EL (cell line): Measurements from ENCODE around the gene TNS2.
"Not testable (repeated sequence)": the region's sequence is repeated elsewhere in the genome, so short reads cannot be mapped to it uniquely, and the experiment has no call there.

Source experiments
- DNase-seq: peaks from one replicate; pipeline ENCODE4 v3.0.0-alpha.2; 2016

The TNS2 gene, protein sequence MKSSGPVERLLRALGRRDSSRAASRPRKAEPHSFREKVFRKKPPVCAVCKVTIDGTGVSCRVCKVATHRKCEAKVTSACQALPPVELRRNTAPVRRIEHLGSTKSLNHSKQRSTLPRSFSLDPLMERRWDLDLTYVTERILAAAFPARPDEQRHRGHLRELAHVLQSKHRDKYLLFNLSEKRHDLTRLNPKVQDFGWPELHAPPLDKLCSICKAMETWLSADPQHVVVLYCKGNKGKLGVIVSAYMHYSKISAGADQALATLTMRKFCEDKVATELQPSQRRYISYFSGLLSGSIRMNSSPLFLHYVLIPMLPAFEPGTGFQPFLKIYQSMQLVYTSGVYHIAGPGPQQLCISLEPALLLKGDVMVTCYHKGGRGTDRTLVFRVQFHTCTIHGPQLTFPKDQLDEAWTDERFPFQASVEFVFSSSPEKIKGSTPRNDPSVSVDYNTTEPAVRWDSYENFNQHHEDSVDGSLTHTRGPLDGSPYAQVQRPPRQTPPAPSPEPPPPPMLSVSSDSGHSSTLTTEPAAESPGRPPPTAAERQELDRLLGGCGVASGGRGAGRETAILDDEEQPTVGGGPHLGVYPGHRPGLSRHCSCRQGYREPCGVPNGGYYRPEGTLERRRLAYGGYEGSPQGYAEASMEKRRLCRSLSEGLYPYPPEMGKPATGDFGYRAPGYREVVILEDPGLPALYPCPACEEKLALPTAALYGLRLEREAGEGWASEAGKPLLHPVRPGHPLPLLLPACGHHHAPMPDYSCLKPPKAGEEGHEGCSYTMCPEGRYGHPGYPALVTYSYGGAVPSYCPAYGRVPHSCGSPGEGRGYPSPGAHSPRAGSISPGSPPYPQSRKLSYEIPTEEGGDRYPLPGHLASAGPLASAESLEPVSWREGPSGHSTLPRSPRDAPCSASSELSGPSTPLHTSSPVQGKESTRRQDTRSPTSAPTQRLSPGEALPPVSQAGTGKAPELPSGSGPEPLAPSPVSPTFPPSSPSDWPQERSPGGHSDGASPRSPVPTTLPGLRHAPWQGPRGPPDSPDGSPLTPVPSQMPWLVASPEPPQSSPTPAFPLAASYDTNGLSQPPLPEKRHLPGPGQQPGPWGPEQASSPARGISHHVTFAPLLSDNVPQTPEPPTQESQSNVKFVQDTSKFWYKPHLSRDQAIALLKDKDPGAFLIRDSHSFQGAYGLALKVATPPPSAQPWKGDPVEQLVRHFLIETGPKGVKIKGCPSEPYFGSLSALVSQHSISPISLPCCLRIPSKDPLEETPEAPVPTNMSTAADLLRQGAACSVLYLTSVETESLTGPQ (N-terminal part only)

DNA sequence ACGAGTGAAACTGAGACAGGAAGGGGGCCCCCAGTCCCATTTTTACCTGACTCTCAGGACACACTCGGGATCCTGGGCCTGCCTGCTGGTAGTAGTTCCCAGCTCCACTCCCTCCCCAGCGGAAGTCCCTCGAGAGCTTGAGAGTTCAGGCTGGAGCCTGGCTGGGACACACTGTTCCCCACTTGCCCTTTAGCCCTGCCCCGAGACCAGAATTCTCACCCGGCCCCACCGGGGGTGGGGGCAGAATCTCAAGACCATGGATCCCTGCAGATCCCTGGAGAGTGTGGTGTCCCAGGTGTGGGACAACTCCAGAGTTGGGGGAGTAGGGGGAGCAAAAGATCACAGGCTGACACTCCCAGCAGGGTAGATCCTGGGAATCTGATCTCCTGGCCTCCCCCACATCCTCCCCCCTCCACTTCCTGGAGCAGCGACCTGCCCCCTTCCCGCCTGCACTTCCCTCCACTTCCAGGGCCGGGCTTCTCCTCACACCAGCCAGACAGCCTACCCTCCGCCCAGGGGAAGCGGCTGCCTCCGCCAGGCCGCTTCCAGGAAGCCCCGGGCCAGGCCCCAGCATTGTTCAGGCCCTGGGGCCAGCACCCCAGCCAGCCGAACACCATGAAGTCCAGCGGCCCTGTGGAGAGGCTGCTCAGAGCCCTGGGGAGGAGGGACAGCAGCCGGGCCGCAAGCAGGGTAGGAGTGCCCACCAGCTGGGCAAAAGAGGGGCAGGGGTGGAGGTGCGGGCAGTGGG is at the start of gene TNS2:
Gene TNS2, plus strand, starts transcription at position 495 of the 748 bp plus-strand sequence. Its CDS starts 121 bp downstream, at position 616.
- peak; percentile 76 for DNase-seq

DNA sequence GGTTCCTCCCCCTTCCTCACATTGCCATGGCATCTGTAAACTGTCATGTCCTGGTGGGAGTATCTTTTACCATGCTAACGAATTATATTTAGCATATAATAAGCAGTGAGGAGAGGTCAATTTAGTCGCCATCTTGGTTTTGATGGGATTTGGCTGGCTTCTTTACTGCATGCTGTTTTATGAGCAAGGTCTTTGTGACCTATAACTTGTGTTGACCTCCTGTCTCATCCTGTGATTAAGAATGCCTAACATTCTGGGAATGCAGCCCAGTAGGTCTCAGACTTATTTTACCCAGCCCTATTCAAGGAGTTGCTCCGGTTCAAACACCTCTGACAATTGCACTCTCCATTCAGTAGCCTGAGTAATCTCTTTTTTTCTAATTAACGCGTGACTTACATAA is 45.7 kb upstream of the TNS2 start:
- peak; percentile 51 for DNase-seq

DNA sequence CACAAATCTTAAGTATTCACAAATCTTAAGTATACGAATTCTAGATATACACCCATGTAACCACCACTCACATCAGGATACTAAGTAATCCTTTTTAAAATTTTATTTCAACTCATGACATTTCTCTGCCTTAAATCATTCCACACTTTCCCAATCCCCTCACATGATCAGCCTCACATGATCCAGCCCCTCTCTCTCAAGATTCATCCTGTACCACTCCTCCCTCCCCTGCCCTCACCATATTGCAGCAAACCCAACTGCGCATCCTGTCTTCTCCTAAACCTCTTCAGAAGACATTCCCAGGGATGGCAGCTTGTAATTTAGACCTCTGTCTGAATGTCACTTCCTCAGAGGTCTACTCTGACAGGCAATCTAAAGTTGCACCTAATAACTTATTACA is 45.3 kb upstream of the TNS2 start:
- peak; percentile 30 for DNase-seq

DNA sequence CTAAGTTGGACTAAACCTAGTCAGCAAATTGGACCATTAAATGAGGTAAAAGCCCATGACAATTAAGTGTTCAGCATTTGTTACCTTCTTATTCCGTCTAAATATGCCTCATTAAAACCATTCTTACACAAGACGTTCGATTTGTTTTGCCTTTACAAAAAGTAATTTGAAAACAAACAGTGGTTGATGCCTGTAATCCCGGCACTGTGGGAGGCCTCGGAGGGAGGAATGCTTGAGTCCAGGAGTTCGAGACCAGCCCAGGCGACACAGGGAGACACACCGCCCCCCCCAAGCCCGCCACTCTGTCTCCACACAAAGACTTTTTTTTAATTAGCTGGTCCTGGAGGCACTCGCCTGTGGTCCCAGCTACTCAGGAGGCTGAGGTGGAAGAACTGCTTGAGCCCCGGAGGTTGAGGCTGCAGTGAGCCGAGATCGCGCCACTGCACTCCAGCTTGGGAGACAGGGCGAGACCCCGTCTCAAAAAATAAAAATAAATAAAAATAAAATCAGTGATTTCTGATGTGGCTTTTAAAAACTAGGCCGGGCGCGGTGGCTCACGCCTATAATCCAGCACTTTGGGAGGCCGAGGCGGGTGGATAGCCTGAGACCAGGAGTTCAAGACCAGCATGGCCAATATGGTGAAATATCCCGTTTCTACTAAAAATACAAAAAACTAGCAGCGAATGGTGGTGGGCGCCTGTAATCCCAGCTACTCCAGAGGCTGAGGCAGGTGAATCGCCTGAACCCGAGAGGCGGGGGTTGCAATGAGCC is 44.5 kb upstream of the TNS2 start:
- no peak for DNase-seq

DNA sequence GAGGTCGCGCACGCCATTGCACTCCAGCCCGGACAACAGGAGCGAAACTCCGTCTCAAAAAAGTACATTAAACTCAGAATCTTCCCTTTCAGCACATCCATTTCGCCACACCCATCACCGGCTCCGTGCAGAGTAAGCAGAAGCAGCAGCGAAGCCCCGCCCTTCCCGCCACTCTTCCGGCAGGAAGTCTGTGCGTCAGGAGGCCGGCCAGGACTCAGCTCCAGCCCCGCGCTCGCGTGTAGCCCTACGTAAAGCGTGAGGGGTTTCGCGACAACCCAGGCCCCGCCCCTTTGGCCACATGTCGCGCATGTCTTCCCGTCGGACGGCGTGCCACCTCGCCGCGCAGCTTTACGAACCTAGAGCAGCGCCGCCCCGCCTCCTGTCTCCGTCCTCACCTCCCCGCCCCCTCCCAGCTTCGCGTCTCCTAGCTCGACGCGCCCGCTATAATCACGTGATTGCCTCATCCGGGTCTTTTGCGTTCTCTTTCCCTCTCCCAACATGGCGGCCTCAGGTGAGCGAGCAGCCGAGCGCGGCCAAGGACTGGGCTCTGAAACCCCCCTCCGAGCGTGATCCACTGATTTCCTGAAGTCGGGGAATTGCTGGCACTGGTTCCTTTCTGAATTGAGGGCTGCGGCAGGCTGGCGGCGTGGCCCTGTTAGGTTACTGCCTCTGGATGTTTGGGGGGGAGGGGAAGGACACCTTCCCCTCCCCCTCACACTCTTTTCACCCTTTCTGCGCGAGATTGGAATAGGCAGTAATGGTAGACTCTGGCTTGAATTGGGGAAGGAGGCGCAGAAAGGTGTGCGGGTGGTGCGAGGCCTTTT is 43.7 kb upstream of the TNS2 start, which contains the start of gene EIF4B:
Gene EIF4B, plus strand, starts transcription at position 471 of the 824 bp plus-strand sequence. Its CDS starts 28 bp downstream, at position 499.
- DNase-seq, result peak; percentile 100

DNA sequence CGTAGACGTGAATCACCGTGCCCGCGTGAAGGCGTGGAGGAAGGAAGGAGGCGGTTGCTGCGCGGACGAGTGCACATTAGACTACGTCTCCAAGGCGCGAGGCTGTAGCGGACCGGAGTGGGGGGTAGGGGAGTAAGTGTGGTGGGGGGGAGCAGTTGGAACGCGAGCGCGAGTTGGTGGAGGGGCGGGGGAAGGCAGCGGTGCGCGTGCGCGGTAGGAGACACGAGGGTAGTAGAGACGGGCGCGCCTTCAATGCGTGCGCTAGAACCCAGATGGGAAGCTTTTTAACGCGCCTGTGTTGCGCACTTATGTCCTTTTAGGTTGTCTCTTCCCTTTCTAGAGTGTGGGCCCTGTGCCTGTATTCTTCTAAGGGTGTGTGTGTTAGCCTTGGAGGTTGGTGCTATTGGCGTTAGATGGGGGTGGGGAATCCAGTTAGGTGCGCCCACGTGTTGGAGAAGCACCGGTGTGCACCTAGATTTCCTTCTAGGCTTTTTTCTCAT is 43.0 kb upstream of the TNS2 start:
- peak; percentile 77 for DNase-seq

DNA sequence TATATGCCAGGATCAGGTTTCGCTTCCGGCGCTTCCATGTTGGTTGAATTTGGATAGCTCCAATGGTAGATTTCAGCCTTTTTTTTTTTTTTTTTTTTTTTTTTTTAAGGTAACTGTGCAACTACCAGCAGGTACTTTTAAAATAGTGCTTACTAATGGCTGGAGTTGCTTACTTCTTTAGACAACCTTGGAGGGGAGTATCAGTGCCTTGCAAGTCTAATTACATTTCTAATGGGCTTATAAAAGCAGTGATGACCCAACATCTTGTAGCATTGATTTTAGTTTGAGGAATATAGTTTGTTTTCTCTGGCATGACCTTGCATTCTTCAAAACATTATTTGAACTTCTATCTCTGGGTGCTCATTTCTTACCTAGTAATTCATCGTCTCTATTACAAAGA is 42.5 kb upstream of the TNS2 start:
- no peak for DNase-seq

DNA sequence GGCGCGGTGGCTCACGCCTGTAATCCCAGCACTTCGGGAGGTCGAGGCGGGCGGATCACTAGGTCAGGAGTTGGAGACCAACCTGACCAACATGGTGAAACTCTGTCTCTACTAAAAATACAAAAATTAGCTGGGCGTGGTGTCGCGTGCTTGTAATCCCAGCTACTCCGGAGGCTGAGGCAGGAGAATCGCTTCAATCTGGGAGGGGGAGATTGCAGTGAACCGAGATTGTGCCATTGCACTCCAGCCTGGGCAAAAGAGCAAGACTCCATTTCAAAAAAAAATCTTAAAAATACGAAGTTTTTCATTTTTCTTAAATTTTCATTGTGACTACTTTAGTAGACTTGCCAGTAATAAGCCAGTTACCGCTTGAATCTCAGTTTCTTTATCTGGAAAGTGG is 41.1 kb upstream of the TNS2 start:
- not testable (repeated sequence) for DNase-seq

DNA sequence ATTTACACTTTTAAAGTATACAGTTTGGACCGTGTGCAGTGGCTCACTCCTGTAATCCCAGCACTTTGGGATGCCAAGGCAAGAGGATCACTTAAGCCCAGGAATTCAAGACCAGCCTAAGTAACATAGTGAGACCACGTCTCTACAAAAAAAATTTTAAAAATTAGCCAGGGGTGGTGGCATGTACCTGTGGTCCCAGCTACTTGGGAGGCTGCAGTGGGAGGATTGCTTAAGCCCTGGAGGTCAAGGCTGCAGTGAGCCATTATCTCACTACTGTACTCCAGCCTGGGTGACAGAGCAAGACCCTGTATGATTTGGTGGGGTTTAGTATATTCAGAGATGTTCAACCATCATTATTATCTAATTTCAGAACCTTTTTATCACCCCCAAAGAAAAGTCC is 38.9 kb upstream of the TNS2 start:
- no peak for DNase-seq

DNA sequence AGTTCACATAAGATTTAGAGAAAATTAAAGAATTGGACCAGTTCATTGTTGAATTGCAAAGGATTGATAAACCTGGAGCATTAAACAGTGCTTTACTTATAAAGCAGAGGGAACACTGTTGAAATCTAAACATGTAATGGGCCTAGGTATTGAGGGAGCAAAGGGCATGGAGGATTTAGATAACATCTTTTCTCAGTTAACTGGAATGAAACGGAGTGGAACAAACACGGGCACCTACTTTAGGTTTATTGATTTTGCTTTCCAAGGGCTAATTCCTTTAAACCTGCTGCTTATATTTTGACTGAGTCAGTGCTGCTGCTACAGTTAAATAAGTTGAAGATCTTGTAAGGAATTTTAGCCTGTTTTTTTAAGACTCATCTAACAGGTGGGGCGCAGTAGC is 38.0 kb upstream of the TNS2 start:
- no peak for DNase-seq

DNA sequence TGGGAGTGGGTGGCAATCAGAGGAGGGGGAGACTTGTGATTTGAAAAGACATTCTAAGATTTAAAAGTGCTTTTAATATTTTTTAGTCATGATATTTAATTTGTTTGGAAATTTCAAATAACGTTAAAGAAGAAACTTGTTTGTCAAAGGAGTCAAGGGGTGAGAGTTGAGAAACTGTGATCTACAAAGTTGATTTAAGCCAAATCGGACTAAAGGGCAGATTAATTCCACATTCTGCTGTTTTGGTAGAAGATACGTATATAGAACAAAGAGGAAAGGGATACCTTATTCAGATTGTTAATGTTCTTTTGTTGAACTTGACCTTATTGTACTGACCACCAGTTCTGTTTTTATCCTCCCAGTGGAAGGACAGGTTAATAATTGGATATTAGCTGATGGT is 36.9 kb upstream of the TNS2 start:
- no peak for DNase-seq

DNA sequence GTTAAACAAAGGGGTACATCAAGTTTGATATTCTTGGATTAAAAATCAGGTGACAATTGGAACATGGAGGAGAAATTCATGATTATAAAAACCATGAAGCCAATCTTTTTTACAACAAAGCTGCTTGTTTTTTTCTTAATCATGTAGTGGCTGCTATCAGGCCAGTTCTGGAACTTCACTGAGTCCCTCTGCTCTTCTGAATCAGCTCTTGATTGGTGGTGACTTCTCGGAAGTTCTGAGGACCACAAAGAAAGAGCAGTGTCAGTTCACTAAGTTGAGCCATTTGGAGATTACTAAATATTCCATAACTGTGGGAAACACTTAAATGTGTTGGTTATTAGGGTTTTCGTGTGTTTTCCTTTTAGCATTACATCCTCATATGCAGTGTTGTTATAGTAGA is 35.2 kb upstream of the TNS2 start:
- no peak for DNase-seq

DNA sequence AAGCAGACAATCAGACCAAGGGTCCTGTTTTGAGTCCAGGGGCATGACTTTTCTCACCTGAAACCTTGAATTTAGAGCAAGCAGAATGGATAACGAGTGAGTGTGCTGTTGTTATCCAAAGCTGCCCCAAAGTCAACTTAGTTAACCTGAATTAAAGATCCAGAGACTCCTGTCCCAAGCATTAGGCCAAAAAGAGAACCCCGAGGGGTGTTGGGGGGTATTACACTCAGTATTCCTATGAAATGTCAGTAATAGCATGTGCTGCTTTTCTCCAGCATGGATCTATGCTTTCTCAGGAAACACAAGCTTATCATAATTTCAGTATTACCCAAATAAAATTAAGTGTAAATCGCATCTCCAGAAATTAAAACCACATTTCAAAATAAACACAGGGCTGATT is 24.6 kb upstream of the TNS2 start:
- DNase-seq, result no peak

DNA sequence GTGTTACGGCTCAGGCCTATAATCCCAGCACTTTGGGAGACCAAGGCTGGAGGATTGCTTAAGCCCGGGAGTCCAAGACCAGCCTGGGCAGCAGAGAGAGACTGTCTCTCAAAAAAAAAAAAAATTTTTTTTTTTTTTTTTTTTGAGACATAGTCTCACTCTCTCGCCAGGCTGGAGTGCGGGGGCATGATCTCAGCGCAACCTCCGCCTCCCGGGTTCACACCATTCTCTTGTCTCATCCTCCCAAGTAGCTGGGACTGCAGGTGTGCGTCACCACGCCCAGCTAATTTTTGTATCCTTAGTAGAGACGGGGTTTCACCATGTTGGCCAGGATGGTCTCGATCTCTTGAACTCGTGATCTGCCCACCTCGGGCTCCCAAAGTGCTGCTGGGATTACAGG is 22.9 kb upstream of the TNS2 start:
- not testable (repeated sequence) for DNase-seq

DNA sequence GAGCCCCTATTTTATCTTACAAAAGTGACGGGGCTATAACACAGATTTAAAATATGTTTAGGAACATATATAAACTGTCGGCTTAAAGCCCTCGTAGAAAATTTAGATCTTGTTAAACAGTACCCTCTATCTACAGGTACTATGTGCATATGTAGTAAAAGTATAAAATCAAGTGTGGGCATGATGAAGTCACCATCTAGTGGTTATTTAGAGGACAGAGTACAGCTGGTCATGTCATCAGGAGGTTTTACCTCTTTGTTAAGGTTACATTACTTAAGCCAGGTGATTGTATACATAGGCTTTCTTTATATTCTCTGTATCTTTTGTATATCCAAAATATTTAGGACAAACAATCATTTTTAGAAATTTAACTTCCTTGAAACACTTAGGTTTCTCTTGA is 18.2 kb upstream of the TNS2 start:
- DNase-seq, result no peak

DNA sequence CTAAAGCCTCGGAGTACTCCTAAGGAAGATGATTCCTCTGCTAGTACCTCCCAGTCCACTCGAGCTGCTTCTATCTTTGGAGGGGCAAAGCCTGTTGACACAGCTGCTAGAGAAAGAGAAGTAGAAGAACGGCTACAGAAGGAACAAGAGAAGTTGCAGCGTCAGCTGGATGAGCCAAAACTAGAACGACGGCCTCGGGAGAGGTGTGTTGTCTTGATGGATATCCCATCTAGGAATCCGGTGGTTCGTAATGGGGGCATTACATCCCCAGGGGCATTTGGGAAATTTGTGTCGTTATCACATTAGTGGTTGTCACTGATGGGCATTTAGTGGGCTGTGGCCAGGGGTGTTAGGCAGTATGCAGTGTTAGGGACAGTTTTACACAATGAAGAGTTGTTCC is 16.0 kb upstream of the TNS2 start:
- DNase-seq, result not testable (repeated sequence)

DNA sequence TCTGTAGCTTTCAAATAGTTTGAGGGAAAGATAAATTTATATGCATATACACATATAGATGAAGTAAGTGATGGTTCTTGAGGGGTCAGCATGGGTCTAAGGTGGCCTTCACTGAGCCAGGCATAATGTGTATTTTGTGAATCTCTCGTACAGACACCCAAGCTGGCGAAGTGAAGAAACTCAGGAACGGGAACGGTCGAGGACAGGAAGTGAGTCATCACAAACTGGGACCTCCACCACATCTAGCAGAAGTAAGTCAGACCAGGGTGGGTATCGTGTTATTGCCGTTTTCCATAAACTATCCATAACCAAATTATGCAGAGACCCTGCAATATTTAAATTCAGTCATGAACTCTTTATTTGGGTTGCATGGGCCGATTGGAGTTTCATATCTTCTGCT is 15.4 kb upstream of the TNS2 start:
- DNase-seq, result no peak

DNA sequence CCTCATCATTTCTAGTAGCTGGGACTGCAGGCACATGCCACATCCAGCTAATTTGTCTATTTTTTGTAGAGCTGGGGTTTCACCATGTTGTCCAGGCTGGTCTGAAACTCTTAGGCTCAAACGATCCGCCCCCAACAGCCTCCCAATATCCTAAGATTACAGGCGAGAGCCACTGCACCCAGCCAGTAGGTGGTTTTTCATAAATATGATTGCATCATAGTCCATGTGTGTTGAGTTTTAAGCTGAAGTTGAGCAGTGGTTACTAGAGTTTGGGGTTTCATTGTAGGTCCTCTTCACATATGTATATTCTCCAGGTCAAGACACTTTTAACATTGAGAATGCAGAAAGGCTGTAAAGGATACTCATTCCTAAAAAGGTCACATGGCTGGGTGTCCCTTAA is 13.1 kb upstream of the TNS2 start:
- no peak for DNase-seq

DNA sequence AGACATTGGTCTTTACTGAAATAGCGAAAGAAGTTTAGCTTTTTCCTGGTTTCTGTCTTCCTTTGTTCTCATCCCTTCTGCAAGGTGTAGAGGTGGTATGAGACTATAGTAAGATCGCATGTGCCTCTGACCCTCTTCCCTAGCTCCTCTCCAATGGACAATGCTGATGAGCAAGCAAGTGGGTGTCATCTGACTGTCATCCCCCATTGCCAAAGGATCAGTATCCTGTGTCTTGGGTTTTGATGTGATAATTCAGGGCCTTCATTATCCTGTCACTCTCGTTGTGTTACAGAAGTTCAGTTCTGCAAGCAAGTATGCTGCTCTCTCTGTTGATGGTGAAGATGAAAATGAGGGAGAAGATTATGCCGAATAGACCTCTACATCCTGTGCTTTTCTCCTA is 10.0 kb upstream of the TNS2 start:
- DNase-seq, result no peak
